GM18870 (cell line): ENCODE data around the gene PNLIPRP2.

Experiments
- ATAC-seq: cut with Tn5 transposase; IDR thresholded peaks from one replicate; pipeline ENCODE4 v1.9.1; 2021; ENCODE audit warnings: moderate library complexity; ENCODE audit not compliant: unreplicated experiment

Gene PNLIPRP2

DNA sequence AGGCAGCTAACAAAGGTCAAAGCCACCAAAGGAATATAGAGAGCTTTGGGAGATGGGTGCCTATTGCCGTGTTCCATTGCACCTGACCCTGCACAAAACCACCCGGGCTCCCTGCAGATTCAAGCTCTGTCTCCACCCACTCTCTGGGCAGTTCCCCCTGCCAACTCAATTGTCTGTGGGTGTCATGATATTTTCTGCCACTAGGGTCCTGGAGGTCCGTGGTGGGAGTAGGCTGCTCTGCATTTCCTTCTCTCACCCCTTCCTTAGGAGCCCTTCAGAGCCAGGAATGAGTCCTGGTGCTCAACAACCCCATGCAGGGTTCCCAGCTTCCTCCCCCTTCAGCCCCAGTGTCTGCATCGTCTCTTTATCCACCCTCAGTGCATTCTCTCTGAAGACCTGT, 34.1 kb downstream of the PNLIPRP2 start:
- no peak for ATAC-seq

- ATAC-seq = no peak
Measured at GRCh38 chr10:116655568-116655967, 34.8 kb downstream of the PNLIPRP2 start.

GRCh38 chr10:116656044-116656443, 35.3 kb downstream of the PNLIPRP2 start:
- ATAC-seq = no peak

DNA sequence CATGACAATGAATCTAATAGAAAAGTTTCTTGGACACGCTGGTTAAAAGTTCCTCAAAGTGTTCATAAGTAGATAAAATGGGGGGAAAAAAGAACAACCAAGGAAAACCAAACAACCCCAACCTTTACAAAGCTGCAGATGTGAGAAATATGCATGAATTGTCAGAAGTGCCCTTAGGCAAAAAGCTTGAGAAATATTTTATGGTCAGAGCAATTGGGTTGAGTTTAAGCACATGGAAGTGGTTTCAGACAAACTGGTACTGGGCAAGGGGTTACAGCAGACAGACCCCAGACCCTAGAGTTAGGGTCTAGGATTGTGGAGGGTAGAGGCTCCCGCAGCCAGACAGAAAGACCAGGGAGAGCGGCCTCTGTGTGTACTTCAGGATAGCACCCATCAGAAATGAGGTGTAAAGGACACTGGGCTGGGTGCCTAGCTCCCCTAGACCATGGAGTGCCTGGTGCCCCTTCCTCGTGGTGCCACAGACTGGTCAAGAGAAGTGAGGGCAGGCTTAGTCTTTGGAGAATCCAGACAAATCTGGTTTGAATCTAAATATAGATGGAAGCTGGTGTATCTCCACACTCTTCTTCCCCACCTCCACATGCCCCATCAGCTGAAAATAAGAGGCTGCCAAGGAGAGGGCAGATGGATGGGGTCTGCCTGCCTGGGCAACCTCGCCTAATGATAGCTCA, 37.3 kb downstream of the PNLIPRP2 start:
- no peak for ATAC-seq

DNA sequence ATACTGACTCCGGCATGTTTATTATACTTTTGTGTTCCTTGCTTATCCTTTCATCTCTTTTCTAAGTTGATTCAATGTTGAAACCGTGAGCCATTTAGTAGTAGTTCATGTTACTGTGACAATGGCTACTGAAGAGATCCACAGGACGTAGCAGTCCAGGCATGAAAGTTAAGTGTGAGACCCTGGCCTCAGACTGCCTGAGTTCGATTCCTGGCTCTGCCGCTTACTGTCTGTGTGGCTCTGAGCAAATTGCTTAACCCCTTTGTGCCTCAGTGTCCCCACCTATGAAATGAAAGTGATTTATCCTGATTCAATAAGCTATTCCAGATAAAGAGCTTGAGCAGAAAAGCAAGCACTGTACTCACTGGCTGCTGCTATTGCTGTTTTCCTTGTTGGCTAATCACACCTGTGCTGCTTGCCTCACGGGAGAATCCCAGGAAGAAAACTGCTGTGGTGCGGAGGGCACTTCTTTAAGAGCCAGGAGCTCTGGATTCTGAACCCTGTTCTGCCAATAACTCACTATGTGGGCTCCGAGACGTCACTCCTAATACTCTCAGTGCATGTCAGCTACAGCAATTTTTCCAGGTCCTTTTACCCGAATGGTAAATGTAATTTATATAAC, 38.4 kb downstream of the PNLIPRP2 start:
- no peak for ATAC-seq

GRCh38 chr10:116660860-116661259, 40.1 kb downstream of the PNLIPRP2 start:
- no peak for ATAC-seq

- no peak for ATAC-seq
Measured at GRCh38 chr10:116663342-116663741, 42.6 kb downstream of the PNLIPRP2 start.

GRCh38 chr10:116664631-116665030, 43.9 kb downstream of the PNLIPRP2 start:
- no peak for ATAC-seq

DNA sequence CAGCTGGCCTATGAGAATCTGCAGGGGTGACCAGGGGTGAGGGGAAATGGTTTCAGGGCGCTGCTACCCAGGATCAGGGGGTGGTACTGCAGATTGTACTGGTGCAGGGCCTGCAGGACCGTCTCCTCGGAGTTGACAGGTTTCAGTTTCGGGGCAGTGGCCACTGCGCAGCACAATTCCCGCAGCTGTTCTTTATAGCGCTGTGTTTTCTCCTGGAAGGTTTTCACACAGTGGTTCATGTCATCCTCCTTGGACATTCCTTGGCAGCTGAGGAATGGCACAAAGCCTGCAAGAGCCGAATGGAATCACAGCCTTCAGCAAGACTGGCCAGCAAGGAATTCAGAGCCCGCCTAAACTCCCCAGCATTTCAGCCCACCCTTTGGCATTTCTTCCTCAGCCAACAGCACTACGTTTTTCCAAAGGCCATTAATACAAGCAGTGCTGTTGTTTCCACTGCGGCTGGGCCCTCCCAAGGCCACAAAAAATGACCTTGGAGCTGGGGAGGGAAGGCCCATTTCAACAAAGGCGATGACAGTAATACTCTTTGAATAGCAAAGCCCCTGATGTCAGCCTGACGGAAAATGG, 44.9 kb downstream of the PNLIPRP2 start:
- ATAC-seq = no peak

DNA sequence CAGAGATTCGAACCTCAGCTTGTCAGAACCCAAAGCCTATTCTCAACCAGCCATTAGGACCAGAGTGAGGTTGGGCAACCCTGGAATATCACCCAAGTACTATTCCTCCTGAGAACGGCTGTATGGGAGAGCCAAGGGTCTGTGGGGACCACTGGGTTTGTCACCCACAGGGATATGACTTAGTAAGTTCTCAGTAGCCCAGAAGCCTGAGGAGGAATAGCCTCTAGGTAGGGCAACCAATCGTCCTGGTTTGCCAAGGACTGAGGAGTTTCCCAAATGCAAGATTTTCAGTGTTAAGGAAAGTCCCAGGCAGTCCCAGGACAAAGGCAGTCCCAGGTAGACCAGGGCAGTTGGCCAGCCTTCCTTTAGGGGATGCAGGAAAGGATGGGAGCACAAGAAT, 46.7 kb downstream of the PNLIPRP2 start:
- ATAC-seq = no peak

GRCh38 chr10:116668018-116668417, 47.3 kb downstream of the PNLIPRP2 start:
- no peak for ATAC-seq

DNA sequence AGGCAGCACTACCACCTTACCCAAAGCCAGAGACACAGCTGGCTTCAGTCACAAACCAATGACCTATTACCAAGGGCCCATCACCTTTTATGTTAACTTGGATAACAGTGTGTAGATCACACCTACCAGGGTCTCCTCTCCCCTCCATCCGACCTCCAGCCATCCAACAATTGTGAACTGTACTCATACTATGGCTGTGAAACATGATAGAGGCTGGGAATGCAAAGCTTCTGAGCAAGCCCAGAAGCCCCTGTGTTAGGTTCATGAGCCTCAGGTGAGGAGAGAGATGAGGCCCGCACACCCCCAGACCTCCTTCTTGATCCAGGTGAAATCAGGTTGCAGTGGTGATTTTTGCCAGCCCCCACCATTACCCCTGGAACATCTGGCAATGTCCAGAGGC, 47.7 kb downstream of the PNLIPRP2 start:
- no peak for ATAC-seq

- no peak for ATAC-seq
Measured at GRCh38 chr10:116669080-116669479, 48.3 kb downstream of the PNLIPRP2 start.

DNA sequence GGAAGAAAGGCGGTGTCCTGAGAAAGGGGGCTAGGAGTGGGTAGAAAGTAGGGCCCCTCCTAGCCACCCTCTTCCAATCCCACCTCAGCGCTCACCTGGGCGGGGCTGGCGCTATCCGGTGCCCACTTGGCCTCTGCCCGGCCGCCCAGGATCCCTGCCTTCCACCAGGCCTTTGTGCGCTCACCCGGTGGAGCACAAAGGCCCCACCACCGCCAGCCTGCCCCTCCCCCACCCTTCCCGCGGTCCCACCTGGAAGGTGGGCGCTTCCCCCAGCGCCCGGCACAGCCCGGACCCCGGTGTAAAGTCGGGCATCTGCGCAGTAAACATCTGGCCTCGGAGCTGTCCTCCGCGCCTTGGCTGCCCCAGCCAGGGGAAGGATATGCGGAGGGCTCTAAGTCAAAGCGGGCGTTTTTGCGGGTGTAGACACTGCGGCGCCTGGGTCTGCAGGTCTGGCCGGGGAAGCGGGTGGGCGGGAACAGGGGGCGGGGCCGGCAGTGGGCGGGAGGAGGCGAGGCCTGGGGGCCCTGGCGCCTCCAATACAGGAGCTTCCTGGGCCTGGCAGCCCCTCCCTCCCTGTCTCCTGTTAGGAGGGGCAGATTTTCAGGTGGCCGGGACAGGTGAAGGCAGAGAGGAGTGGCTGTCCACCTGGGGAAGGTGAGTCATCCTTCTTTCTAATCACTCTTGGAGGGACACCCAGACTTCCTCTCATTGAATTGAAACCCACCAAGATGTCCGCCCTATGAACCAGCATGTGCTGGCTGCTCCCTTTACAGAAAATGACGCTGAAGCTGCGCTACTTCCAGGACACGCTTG, 49.3 kb downstream of the PNLIPRP2 start:
- no peak for ATAC-seq

- ATAC-seq = no peak
Measured at GRCh38 chr10:116670706-116671105, 50.0 kb downstream of the PNLIPRP2 start.

DNA sequence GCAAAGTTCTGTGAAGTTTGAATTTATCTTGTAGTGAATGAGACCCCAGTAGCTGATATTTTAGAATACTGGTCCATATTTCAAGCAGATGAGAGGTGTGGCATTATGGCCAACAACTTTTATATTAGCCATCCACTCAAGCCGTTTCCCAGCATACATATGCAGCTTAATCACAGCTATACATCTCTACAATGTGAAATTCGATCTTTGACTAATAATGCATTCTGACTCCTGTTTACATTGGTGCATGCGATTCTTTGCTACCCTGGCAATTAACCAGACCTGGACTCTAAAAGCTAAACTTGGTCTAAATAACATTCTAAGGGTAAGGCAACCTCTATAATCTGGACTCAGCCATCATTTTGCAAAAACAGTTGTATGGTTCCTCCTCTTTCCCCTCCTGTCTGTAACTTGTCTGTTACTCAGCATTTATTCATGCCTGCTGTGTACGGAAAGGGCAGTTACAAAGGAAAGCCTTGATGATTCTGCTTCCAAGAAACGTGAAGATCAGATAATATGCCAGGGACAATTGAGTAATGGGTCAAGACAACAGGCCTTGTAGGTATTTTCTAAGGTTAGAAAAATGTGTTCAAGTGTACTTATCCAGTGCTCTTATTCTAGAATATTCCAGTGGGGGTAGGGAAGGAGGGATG, 50.6 kb downstream of the PNLIPRP2 start:
- ATAC-seq = no peak

DNA sequence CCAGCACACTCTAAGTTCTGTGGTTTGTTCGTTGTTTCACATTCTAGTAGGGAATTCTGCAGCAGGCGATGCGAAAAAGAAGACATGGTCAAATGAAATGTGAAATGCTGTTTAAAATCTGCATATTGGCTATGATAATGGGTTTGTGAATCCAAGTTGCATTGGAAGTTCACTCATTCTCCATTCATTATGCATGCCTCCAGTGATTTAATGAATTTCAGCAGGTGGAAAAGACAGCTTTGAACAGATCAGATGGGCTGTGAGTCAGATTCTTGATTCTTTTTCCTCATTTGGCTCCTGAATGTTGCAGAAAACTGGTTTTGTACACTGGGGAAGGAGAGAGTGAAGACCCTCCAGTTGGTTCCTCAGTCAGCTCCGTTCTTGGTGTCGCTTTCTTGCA, 52.1 kb downstream of the PNLIPRP2 start:
- ATAC-seq = no peak

GRCh38 chr10:116673866-116674265, 53.1 kb downstream of the PNLIPRP2 start:
- ATAC-seq = no peak

GRCh38 chr10:116674901-116675423, 54.2 kb downstream of the PNLIPRP2 start:
- ATAC-seq = no peak

DNA sequence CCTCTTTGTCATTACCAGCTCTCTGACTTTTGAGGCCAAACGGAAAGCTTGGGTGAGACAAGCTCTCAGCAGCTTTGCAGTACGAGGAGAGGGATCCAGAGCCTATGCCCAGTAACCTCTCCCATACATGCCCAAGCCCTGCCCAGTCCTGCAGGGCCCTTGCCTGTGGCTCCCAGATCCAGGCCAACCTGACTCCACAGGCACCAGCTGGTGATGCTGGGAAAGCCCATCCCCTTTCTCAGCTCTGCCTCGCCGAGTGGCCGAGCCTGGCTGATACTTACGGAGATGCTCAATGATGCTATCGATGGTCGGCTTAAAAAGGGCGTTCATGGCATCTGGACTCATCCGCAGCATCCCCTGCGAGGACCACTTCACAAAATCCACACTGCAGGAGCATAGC, 55.4 kb downstream of the PNLIPRP2 start:
- no peak for ATAC-seq

DNA sequence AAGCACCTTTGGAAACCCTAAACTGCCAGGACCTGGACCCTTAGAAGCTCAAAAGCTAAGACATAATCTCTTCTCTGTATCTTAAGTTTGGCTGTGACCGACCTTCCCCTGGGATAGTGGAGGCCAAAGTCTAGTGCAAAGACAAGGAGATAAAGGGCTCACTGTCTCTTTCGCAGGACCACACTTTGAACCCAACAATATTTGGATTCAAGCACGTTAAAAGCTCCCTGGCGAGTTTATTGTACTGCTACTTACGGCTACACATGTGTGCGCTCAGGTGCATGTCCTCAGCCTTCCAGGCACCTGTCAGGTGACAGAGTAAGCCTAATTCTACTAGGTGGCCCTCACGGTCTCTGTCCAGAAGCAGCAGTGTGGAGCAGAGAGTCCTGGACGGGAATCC, 55.9 kb downstream of the PNLIPRP2 start:
- ATAC-seq = no peak
